Endothelial cell of umbilical vein (primary cell): ENCODE results near the gene MUC13. TPM values are rescaled to one million over a fixed set of nuclear protein-coding genes. Genes with fewer than 3 reads are reported as not detected.

Experiments used
- BruUV-seq: library from RNA; stranded (reverse); fragments of 400-500 nt; replicated peaks from 2 replicates; lab custom pipeline; 2021; lab: Mats Ljungman, UMichigan
- CTCF ChIA-PET: fragments of 300-600, 350-600 bp; sonication (Branson Sonifier 250); formaldehyde crosslinking; loops from one replicate; lab custom pipeline; 2021; ENCODE audit warnings: antibody characterized with exemption, inconsistent platforms; lab: Charles Lee
- POLR2A ChIA-PET: fragments of 300-600, 350-600 bp; sonication (Branson Sonifier 250); formaldehyde crosslinking; loops from one replicate; lab custom pipeline; 2021; ENCODE audit warnings: antibody characterized with exemption, inconsistent platforms; lab: Charles Lee
- DNase-seq: peaks from one replicate; pipeline ENCODE4 v3.0.0-alpha.2; 2011; ENCODE audit warnings: low read depth, low spot score
- FAIRE-seq: peaks from 2 replicates; lab custom pipeline; 2011; peaks lifted over from hg19 to GRCh38; lab: Jason Lieb, UNC
- H2AFZ ChIP-seq: 2 replicates; pipeline ENCODE4 v1.6.0; 2012; ENCODE audit warnings: low read depth, low read length, control low read depth, inconsistent platforms
- H3K27ac ChIP-seq: 2 replicates; pipeline ENCODE4 v1.5.1; 2011; ENCODE audit warnings: low read depth, mild to moderate bottlenecking, control low read depth, low read length, moderate library complexity; ENCODE audit not compliant: insufficient read depth
- H3K27me3 ChIP-seq, 2 experiments: 2 replicates each; pipeline versions ENCODE4 v1.6.0 to v1.6.1; 2011; ENCODE audit warnings: low read length in 2 of 2, mixed read lengths in 1 of 2; ENCODE audit not compliant: control insufficient read depth in 2 of 2, insufficient read depth in 2 of 2
- H3K36me3 ChIP-seq, 2 experiments: 2 replicates in 1 of 2; 3 replicates in 1 of 2; pipeline ENCODE4 v1.5.1; 2011; ENCODE audit warnings: low read length in 2 of 2, mild to moderate bottlenecking in 1 of 2, moderate library complexity in 1 of 2; ENCODE audit not compliant: control insufficient read depth in 2 of 2, insufficient read depth in 2 of 2; ENCODE audit errors: extremely low read depth in 1 of 2
- H3K4me1 ChIP-seq: 3 replicates; pipeline ENCODE4 v1.5.1; 2011; ENCODE audit warnings: mild to moderate bottlenecking, low read length; ENCODE audit not compliant: control insufficient read depth, insufficient read depth; ENCODE audit errors: extremely low read depth
- H3K4me2 ChIP-seq: 2 replicates; pipeline ENCODE4 v1.6.1; 2011; ENCODE audit warnings: low read length, control low read depth, mixed read lengths; ENCODE audit not compliant: insufficient read depth
- H3K4me3 ChIP-seq, 3 experiments: fragments of 200-600 bp in 1 of 3; sonication (generic), shearing (Covaris generic) in 1 of 3; replicated peaks in 1 of 3; 2 replicates each; pipeline ENCODE4 v1.5.1; 2011 to 2016; ENCODE audit warnings: control low read depth in 3 of 3, low read length in 3 of 3, mild to moderate bottlenecking in 2 of 3, inconsistent platforms in 1 of 3, low read depth in 1 of 3, moderate library complexity in 1 of 3; ENCODE audit not compliant: insufficient read depth in 1 of 3
- H3K79me2 ChIP-seq: 2 replicates; pipeline ENCODE4 v1.6.0; 2012; ENCODE audit warnings: low read length, inconsistent platforms; ENCODE audit not compliant: control insufficient read depth, insufficient read depth
- H3K9ac ChIP-seq: replicated peaks from 2 replicates; pipeline ENCODE3; 2011; ENCODE audit warnings: low read length, control low read depth; ENCODE audit not compliant: insufficient read depth; ENCODE audit errors: extremely low read depth
- H3K9me1 ChIP-seq: replicated peaks from 3 replicates; pipeline ENCODE4 v1.6.0; 2011; ENCODE audit warnings: mild to moderate bottlenecking, low read length; ENCODE audit not compliant: control insufficient read depth, insufficient read depth; ENCODE audit errors: extremely low read depth
- H3K9me3 ChIP-seq: replicated peaks from 2 replicates; pipeline ENCODE4 v1.5.1; 2012; ENCODE audit warnings: low read length, inconsistent platforms; ENCODE audit not compliant: control insufficient read depth, insufficient read depth
- H4K20me1 ChIP-seq: replicated peaks from 2 replicates; pipeline ENCODE3; 2011; ENCODE audit warnings: mild to moderate bottlenecking, low read length; ENCODE audit not compliant: control insufficient read depth, insufficient read depth; ENCODE audit errors: extremely low read depth
- CTCF ChIP-seq, 2 donors: IDR thresholded peaks; 1 replicate in 1 of 2; 2 replicates in 1 of 2; pipeline ENCODE4 v1.5.1; 2011; ENCODE audit warnings: low read length in 2 of 2, mild to moderate bottlenecking in 2 of 2, moderate library complexity in 2 of 2, control low read depth in 1 of 2, inconsistent platforms in 1 of 2, low read depth in 1 of 2; ENCODE audit not compliant: insufficient read depth in 1 of 2; ENCODE audit errors: extremely low read depth in 1 of 2
- EZH2 ChIP-seq: IDR thresholded peaks from 2 replicates; pipeline ENCODE4 v1.6.1; 2012; ENCODE audit warnings: borderline replicate concordance, low read depth, mild to moderate bottlenecking, moderate library complexity, low read length, inconsistent platforms; ENCODE audit not compliant: severe bottlenecking
- FOS ChIP-seq: IDR thresholded peaks from 2 replicates; pipeline ENCODE4 v1.6.1; 2011; ENCODE audit warnings: mild to moderate bottlenecking, low read length, moderate library complexity, borderline replicate concordance; ENCODE audit not compliant: insufficient read depth
- GATA2 ChIP-seq: IDR thresholded peaks from 2 replicates; pipeline ENCODE4 v1.7.0; 2011; ENCODE audit warnings: low read depth, mild to moderate bottlenecking, moderate library complexity, mixed read lengths, low read length; ENCODE audit not compliant: insufficient read length, insufficient read depth
- MAX ChIP-seq: IDR thresholded peaks from 2 replicates; pipeline ENCODE4 v1.6.1; 2011; ENCODE audit not compliant: insufficient read depth, insufficient read length
- MYC ChIP-seq: IDR thresholded peaks from one replicate; pipeline ENCODE4 v1.6.1; 2011; ENCODE audit warnings: mild to moderate bottlenecking, low read depth, low read length
- POLR2A ChIP-seq: IDR thresholded peaks from 2 replicates; pipeline ENCODE4 v1.6.1; 2012; ENCODE audit warnings: low read depth, mild to moderate bottlenecking, control low read depth, low read length
- POLR2AphosphoS5 ChIP-seq: IDR thresholded peaks from 2 replicates; pipeline ENCODE4 v1.6.1; 2012; ENCODE audit warnings: low read depth, mild to moderate bottlenecking, control low read depth, low read length, moderate library complexity; ENCODE audit not compliant: insufficient read depth
- dilution Hi-C: fragments of 300-500 bp; cut with MboI; formaldehyde crosslinking; loops from one replicate; pipeline ENCODE4 v1.15.0; 2019; ENCODE audit warnings: low sequenced_read_pairs; ENCODE audit not compliant: extremely low pct_ligation_motif_present
- intact Hi-C: fragments of 100-400 bp; cut with micrococcal nuclease; formaldehyde crosslinking; loops from one replicate; pipeline ENCODE4 v1.10.0; 2022
- polyA plus RNA-seq, 4 experiments: library from polyadenylated mRNA; depleted of rRNA in 3 of 4; stranded (reverse) in 3 of 4; unstranded in 1 of 4; fragments of >200 nt; gene quantifications; 2 replicates each; pipeline versions ENCODE4 v1.2.1 to v1.2.3, GENCODE V29; 2011 to 2012; ENCODE audit warnings: missing spikeins in 1 of 4
- total RNA-seq: library from RNA; stranded (reverse); gene quantifications from 2 replicates; pipeline ENCODE4 v1.2.3, GENCODE V29; 2021

The MUC13 gene
- total and polyA plus RNA-seq, 2 donors (not counting 3 experiments of a cell fraction or from before 2014, with no cell fraction given), result not detected

GRCh38 chr3:124923833-124924232, 10.7 kb downstream of the MUC13 start:
- FAIRE-seq, result no peak
- ChIA-PET CTCF (interaction anchor here (1.1 to 1.6 kb wide), 3 partner anchors 13 to 240 kb away, joined by 3 to 5 read pairs (median 5); no protein-coding TSS in a partner anchor), POLR2A (no interaction called here)
- DNase-seq, result no peak
- Histone ChIP-seq H3K27ac (no peak overlapping the region), H4K20me1 (no peaks in the 10 kb centered on the region), H3K4me2 (no peak overlapping the region), H2AFZ (no peak overlapping the region), H3K4me1 (no peaks in the 10 kb centered on the region), H3K27me3 (peaks cover 2 to 3% of the 10 kb centered on the region in 2 experiments), H3K9me1 (no peaks in the 10 kb centered on the region), H3K79me2 (no peaks in the 10 kb centered on the region), H3K4me3 (no peak overlapping the region), H3K9me3 (no peaks in the 10 kb centered on the region), H3K36me3 (no peaks in the 10 kb centered on the region), H3K9ac (no peak overlapping the region)
- no TSS peak for BruUV-seq
- intact Hi-C loops, result no loop called here
- dilution Hi-C loops, result no loop called here
- TF ChIP-seq CTCF (IDR thresholded peaks at IDR 0.05; ENCODE audit: extremely low read depth in 1 of 2, insufficient read depth in 1 of 2, low read depth in 1 of 2, low read length in 2 of 2) (no peak), MAX (no peak), POLR2AphosphoS5 (no peak), MYC (no peak), GATA2 (no peak), POLR2A (no peak), FOS (no peak), EZH2 (no peak)
